Smooth muscle cell (in vitro differentiated cells): Measurements from ENCODE around the gene ZNF750. TPM values are rescaled to one million over a fixed set of nuclear protein-coding genes. Genes with fewer than 3 reads are reported as not detected.

ENCODE experiments used
- DNase-seq: peaks from one replicate; lab custom pipeline; 2025; ENCODE audit not compliant: unreplicated experiment; lab: John Stamatoyannopoulos, UW
- H2AFZ ChIP-seq: fragments of 200-600 bp; sonication (generic); 2 replicates; pipeline ENCODE4 v1.6.0; 2016; ENCODE audit warnings: antibody characterized with exemption, low read depth, mild to moderate bottlenecking
- H3F3A ChIP-seq: fragments of 200-600 bp; sonication (generic); 2 replicates; pipeline ENCODE4 v1.6.0; 2017; ENCODE audit warnings: antibody characterized with exemption, low read depth
- H3K27ac ChIP-seq: fragments of 200-600 bp; sonication (generic); 2 replicates; pipeline ENCODE4 v1.5.1; 2016; ENCODE audit warnings: low read depth, mild to moderate bottlenecking
- H3K27me3 ChIP-seq: fragments of 200-600 bp; sonication (generic); 2 replicates; pipeline ENCODE4 v1.6.1; 2016; ENCODE audit warnings: low read depth, mild to moderate bottlenecking
- H3K36me3 ChIP-seq: fragments of 200-600 bp; sonication (generic); 2 replicates; pipeline ENCODE4 v1.5.1; 2016; ENCODE audit warnings: low read depth
- H3K4me1 ChIP-seq: fragments of 200-600 bp; sonication (generic); 2 replicates; pipeline ENCODE4 v1.5.1; 2016; ENCODE audit warnings: low read depth
- H3K4me2 ChIP-seq: fragments of 200-600 bp; sonication (generic); 2 replicates; pipeline ENCODE4 v1.6.0; 2016; ENCODE audit warnings: mild to moderate bottlenecking
- H3K4me3 ChIP-seq: fragments of 200-600 bp; sonication (generic); 2 replicates; pipeline ENCODE4 v1.5.1; 2016; ENCODE audit warnings: mild to moderate bottlenecking
- H3K79me2 ChIP-seq: fragments of 200-600 bp; sonication (generic); 2 replicates; pipeline ENCODE4 v1.6.0; 2016; ENCODE audit warnings: low read depth, mild to moderate bottlenecking
- H3K9ac ChIP-seq: fragments of 200-600 bp; sonication (generic); 2 replicates; pipeline ENCODE4 v1.6.0; 2016; ENCODE audit warnings: low read depth
- H3K9me3 ChIP-seq: fragments of 200-600 bp; sonication (generic); replicated peaks from 2 replicates; pipeline ENCODE4 v1.5.1; 2016; ENCODE audit warnings: low read depth
- H4K20me1 ChIP-seq: fragments of 200-600 bp; sonication (generic); 2 replicates; pipeline ENCODE4 v1.6.0; 2016; ENCODE audit warnings: low read depth
- WGBS: methylation state at CpG from one replicate; pipeline ENCODE4 v1.1.7; 2016; ENCODE audit warnings: low lambda C conversion rate; 5-methylcytosine and 5-hydroxymethylcytosine counted together
- polyA plus RNA-seq: library from polyadenylated mRNA; unstranded; fragments of >200 nt; fragmentation: Nextera tagmentation; extraction: Ambion mirVana; gene quantifications from 2 replicates; pipeline ENCODE4 v1.2.1, GENCODE V29; 2016
- total RNA-seq: library from RNA; depleted of rRNA; stranded (reverse); fragments of >200 nt; gene quantifications from 2 replicates; pipeline ENCODE4 v1.2.3, GENCODE V29; 2014
- TF ChIP-seq, protein P1 (sequence below): fragments of 200-600 bp; sonication (generic); IDR thresholded peaks from 2 replicates; pipeline ENCODE4 v1.5.1; 2017; ENCODE audit warnings: borderline replicate concordance, mild to moderate bottlenecking, antibody characterized with exemption; ENCODE audit not compliant: insufficient read depth, poor library complexity, severe bottlenecking

ZNF750 gene
- total and polyA plus RNA-seq, 2 experiments from 2014 or later: 0.93 to 7.1 TPM

DNA sequence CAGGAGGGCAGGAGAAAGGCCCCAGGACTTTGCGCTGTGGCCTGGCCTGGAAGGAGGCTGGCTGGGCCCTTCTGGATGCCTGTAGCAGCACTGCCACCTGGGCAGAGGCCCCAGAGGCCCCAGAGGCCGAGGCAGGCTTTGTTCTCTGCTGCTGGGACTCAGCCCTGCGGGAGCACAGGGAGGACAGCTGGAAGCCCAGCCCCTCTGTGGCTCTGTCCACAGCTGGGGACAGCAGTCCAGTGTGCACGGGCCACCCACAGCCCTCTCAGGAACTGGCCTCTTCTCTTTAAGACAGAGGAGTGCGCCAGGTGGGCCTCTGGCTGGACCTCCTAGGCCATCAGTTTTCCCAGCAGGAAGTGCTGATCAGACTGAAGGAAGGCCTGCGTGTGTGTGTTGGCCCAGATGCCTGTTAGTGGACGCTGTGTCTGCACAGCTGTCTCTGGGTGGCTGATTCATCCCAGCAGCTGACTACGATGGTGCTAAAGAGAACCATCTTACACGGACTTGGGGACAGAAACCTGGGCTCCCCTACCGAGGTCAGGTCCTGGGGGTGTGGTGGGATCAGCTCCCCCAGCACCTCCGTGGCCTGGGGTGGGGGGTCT is 26.9 kb upstream of the ZNF750 start:
- Histone ChIP-seq H3F3A (peaks cover 12% of the 10 kb centered on the region), H4K20me1 (no peaks in the 10 kb centered on the region), H2AFZ (no peak overlapping the region), H3K27ac (peak overlapping the region; percentile 89), H3K9me3 (no peaks in the 10 kb centered on the region), H3K9ac (peak overlapping the region; percentile 73), H3K4me2 (peak overlapping the region; percentile 58), H3K4me1 (peaks cover 40% of the 10 kb centered on the region), H3K36me3 (no peaks in the 10 kb centered on the region), H3K79me2 (peaks cover 4% of the 10 kb centered on the region), H3K27me3 (no peaks in the 10 kb centered on the region), H3K4me3 (no peak overlapping the region)
- 35% methylated on average over 11 of the region's 11 CpGs for WGBS
- TF ChIP-seq, protein P1, sequence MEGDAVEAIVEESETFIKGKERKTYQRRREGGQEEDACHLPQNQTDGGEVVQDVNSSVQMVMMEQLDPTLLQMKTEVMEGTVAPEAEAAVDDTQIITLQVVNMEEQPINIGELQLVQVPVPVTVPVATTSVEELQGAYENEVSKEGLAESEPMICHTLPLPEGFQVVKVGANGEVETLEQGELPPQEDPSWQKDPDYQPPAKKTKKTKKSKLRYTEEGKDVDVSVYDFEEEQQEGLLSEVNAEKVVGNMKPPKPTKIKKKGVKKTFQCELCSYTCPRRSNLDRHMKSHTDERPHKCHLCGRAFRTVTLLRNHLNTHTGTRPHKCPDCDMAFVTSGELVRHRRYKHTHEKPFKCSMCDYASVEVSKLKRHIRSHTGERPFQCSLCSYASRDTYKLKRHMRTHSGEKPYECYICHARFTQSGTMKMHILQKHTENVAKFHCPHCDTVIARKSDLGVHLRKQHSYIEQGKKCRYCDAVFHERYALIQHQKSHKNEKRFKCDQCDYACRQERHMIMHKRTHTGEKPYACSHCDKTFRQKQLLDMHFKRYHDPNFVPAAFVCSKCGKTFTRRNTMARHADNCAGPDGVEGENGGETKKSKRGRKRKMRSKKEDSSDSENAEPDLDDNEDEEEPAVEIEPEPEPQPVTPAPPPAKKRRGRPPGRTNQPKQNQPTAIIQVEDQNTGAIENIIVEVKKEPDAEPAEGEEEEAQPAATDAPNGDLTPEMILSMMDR: no peak
- DNase-seq: peak; percentile 16

DNA sequence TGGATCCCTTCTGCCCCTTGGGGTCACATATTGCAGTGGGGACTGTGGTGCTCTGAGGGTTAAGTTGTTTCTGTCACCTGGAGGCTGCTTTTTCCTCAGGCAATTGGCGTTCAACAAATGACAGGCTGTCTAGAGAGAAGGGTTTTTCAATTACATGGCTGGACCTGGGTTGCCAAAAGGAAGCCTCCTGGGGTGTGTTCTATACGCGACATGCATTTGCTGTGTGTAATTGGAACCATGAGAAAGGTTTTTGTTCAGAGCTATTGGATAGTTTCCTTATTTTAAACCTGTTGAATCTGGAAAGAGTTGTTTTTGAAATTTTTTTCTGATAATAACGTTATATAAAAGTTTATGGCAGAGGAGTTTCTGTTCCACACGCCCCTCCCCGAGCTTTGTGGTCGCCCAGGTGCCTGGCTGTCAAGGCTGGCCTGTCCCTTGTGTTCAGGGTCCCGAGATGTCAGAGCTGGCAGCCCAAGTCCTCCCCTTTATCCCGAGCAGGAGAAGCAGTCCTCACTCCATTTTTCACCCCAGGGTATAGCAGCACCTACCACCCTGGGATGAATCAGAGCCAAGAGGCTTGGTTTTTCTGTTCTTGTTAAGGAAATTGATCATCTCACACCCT is 26.1 kb upstream of the ZNF750 start:
- H3F3A ChIP-seq: peaks cover 16% of the 10 kb centered on the region
- H3K9me3 ChIP-seq: no peaks in the 10 kb centered on the region
- no peaks in the 10 kb centered on the region for H3K36me3 ChIP-seq
- peak overlapping the region; percentile 89 for H3K27ac ChIP-seq
- no peak for DNase-seq
- no peaks in the 10 kb centered on the region for H3K27me3 ChIP-seq
- peaks cover 4% of the 10 kb centered on the region for H3K79me2 ChIP-seq
- H2AFZ ChIP-seq: no peak overlapping the region
- H3K4me1 ChIP-seq: peaks cover 40% of the 10 kb centered on the region
- 81% methylated on average over 9 of the region's 9 CpGs for WGBS
- peak overlapping the region; percentile 58 for H3K4me2 ChIP-seq
- TF ChIP-seq, protein P1: no peak
- peak overlapping the region; percentile 73 for H3K9ac ChIP-seq
- H4K20me1 ChIP-seq: no peaks in the 10 kb centered on the region
- H3K4me3 ChIP-seq: no peak overlapping the region

DNA sequence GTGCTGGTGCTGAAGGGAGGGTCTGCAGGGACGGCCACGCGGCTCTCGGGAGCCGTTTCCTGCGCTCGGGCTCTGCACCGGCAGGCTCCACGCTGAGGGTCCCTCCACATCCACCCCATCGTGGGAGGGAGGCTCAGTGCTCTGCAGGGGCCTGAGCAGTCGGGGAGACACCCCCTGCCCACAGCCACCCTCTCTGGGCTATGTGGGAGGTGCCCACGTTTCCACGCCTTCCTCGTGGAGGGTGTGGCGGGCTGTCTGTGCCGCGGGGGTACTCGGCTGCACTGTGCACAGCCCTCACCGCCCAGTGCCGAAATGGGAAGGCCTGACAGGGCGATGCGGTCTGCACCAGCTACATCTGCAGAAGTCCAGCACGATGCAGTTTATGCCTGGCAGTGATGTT is 25.5 kb upstream of the ZNF750 start:
- no peak overlapping the region for H3K9ac ChIP-seq
- no peak overlapping the region for H3K4me3 ChIP-seq
- H2AFZ ChIP-seq: no peak overlapping the region
- DNase-seq: no peak
- H3K36me3 ChIP-seq: no peaks in the 10 kb centered on the region
- peaks cover 20% of the 10 kb centered on the region for H3F3A ChIP-seq
- H3K79me2 ChIP-seq: peaks cover 4% of the 10 kb centered on the region
- no peak overlapping the region for H3K4me2 ChIP-seq
- H3K9me3 ChIP-seq: no peaks in the 10 kb centered on the region
- TF ChIP-seq, protein P1: no peak
- H3K27me3 ChIP-seq: no peaks in the 10 kb centered on the region
- H4K20me1 ChIP-seq: no peaks in the 10 kb centered on the region
- H3K4me1 ChIP-seq: peaks cover 44% of the 10 kb centered on the region
- peak overlapping the region; percentile 89 for H3K27ac ChIP-seq
- 95% methylated on average over 23 of the region's 23 CpGs for WGBS

DNA sequence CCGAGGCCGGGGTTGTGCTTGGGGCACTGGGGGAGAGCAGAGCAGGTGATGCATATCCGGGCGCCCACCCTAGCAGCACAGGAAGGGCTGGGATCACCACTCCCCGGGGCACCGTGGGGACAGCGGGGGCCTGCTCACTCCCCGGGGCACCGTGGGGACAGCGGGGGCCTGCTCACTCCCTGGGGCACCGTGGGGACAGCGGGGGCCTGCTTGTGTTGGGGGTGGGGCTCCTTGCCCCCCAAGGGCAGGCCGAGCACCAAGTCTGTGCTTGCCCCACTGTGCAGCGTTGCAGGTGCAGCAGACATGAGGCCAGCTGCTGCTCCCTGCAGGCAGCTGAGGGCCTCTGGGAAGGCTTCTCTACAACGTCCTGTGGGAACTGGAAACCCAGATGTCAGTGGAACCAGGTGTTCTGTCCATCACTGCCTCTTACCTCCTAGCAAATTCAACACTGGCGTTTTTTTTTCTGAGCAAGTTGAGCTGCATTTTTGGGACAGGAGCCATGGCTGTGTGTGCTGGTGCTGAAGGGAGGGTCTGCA is 25.0 kb upstream of the ZNF750 start:
- Histone ChIP-seq H3K79me2 (peaks cover 4% of the 10 kb centered on the region), H3K4me2 (peak overlapping the region; percentile 53), H3K9me3 (no peaks in the 10 kb centered on the region), H3K27ac (peak overlapping the region; percentile 84), H3F3A (peaks cover 20% of the 10 kb centered on the region), H2AFZ (no peak overlapping the region), H3K27me3 (no peaks in the 10 kb centered on the region), H4K20me1 (no peaks in the 10 kb centered on the region), H3K9ac (no peak overlapping the region), H3K4me1 (peaks cover 46% of the 10 kb centered on the region), H3K36me3 (no peaks in the 10 kb centered on the region), H3K4me3 (no peak overlapping the region)
- TF ChIP-seq, protein P1: no peak
- 83% methylated on average over 10 of the region's 16 CpGs for WGBS
- DNase-seq: no peak
